Measurements from ENCODE around the gene EPS8L2. TPM values are rescaled to one million over a fixed set of nuclear protein-coding genes. Genes with fewer than 3 reads are reported as not detected.

Gene EPS8L2
- total RNA-seq, 1 experiment from 2014 or later = 12.7 TPM

DNA sequence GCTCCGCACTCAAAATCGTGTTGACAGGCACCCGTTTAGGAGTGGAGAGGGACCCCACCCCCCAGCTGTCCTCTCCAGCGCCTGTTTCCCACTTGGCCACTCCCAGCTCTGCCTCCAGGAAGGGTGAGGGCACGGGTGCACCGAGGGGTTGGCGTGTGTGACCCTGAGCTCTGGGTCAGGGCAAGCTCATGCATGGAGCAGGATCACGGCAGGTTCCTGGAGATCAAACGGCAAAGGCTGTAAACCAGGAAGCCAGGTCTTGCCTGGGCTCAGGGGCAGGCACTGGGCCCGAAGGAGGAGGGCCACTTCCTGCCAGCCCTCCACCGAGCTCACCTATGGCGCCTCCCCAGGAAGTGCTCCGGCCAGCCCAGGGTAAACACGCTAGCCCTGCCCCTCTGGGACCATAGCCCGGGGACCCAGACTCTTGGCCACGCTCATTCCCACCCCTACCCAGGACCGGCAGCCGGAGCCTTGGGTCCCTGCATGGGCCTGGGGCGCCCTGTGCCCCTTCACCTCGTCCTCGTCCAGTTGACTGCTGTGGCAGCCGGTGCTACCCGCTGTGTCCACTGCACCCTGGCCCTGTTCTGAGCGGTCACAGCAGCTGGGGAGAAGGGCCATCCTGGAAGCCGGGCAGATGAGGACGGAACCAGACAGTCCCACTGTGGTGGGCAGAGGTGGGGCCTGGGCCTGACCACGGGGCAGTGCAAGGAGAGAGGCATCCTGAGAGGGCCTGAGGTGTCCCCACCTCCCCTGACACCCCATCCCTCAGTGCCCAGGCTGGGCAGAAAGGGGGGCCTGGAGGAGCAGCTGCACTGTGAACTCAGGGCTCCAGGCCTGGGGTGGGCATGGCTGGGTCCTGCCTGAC is 1.0 kb upstream of the EPS8L2 start:
- H3K4me1 ChIP-seq = peaks cover 30% of the 10 kb centered on the region
- no peak for DNase-seq
- H3K4me3 ChIP-seq = no peak overlapping the region
- no peaks in the 10 kb centered on the region for H3K27me3 ChIP-seq
- no peaks in the 10 kb centered on the region for H3K36me3 ChIP-seq
- no peaks in the 10 kb centered on the region for H3K9me3 ChIP-seq (replicated peaks)
- H3K27ac ChIP-seq = no peak overlapping the region

GRCh38 chr11:706439-706956 is 467 bp downstream of the EPS8L2 start:
- no peak for DNase-seq
- no peaks in the 10 kb centered on the region for H3K9me3 ChIP-seq (replicated peaks)
- no peak overlapping the region; the same call in 1 of the 2 replicates for H3K27ac ChIP-seq
- H3K4me1 ChIP-seq = peaks cover 34% of the 10 kb centered on the region
- H3K27me3 ChIP-seq = no peaks in the 10 kb centered on the region
- no peak overlapping the region for H3K4me3 ChIP-seq
- no peaks in the 10 kb centered on the region for H3K36me3 ChIP-seq

DNA sequence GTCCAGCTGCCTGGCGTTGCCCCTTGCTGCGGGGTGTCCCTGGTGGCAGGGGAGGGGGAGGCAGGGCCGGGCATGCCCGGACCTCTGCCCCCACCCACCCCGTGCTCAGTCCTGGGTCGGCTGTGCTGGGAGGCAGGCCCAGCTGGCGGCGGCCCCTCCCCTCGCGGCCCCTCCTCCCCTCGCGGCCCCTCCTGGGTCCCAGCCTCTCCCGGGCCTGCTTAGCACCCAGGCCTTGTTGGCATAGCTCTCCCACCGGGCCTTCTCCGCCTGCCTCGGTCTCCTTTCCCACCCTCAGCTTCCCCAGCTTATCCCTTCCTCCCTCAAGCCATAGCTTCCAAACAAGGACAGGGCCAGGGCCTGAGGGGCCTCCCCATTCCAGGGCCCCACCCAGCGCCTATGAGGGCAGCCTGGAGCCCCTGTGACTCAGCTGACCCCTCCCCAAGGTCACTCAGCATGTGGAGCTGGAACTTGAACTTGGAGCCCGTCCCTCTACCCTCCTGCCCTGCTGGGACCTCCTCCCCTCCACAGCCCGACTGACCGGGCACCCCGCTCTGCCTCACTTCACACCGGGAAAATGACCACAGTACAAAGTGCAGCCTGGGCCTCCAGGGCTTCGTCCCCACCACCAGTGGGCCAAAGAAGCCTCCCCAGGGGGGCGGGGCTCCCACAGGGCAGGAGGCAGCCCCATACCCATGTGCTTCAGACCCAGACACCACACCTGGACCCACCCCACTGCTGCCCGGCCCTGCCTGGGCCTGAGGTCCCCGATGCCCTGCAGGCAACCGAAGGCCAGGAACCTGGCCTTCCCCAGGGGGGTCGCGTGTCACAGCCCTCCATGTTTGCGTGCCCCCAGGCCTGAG is 1.2 kb downstream of the EPS8L2 start:
- Histone ChIP-seq H3K27ac (peak overlapping the region; percentile 60), H3K4me3 (no peak overlapping the region), H3K36me3 (no peaks in the 10 kb centered on the region), H3K4me1 (peaks cover 34% of the 10 kb centered on the region), H3K9me3 (replicated peaks) (no peaks in the 10 kb centered on the region), H3K27me3 (no peaks in the 10 kb centered on the region)
- no peak for DNase-seq

GRCh38 chr11:707817-708420 is 1.9 kb downstream of the EPS8L2 start:
- peak in 1 of 2 experiments; percentile 51 for DNase-seq
- H3K4me3 ChIP-seq = no peak overlapping the region
- H3K27me3 ChIP-seq = no peaks in the 10 kb centered on the region
- peaks cover 33% of the 10 kb centered on the region for H3K4me1 ChIP-seq
- no peaks in the 10 kb centered on the region for H3K36me3 ChIP-seq
- H3K27ac ChIP-seq = peak overlapping the region; percentile 60
- no peaks in the 10 kb centered on the region for H3K9me3 ChIP-seq (replicated peaks)

DNA sequence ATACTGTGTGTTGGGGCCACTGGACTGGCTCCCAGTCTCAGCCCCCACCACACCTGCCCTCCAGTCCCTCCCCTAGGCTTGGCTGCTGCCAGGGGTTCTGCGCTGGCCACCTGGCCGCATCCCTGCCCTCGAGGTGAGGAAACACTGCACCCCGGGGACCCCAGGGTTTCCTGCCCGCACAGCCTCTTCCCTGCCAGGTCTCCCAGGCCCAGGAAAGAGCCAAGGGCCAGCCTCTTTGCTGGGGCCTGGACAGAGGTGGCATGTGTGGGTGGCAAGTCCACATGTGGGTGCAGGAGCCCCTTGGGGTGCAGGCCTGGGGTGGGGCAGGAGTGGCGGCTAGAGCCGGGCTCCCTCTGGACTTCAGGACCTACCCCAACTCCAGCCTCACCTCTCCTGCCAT is 2.5 kb downstream of the EPS8L2 start:
- Histone ChIP-seq H3K4me3 (no peak overlapping the region), H3K36me3 (no peaks in the 10 kb centered on the region), H3K27ac (no peak overlapping the region; the same call in 1 of the 2 replicates), H3K27me3 (no peaks in the 10 kb centered on the region), H3K9me3 (replicated peaks) (no peaks in the 10 kb centered on the region), H3K4me1 (peaks cover 30% of the 10 kb centered on the region)
- no peak for DNase-seq

GRCh38 chr11:709109-709997 is 3.3 kb downstream of the EPS8L2 start:
- no peak overlapping the region for H3K4me3 ChIP-seq
- H3K27me3 ChIP-seq = no peaks in the 10 kb centered on the region
- H3K4me1 ChIP-seq = peaks cover 27% of the 10 kb centered on the region
- no peak for DNase-seq
- H3K36me3 ChIP-seq = no peaks in the 10 kb centered on the region
- no peaks in the 10 kb centered on the region for H3K9me3 ChIP-seq (replicated peaks)
- no peak overlapping the region for H3K27ac ChIP-seq

DNA sequence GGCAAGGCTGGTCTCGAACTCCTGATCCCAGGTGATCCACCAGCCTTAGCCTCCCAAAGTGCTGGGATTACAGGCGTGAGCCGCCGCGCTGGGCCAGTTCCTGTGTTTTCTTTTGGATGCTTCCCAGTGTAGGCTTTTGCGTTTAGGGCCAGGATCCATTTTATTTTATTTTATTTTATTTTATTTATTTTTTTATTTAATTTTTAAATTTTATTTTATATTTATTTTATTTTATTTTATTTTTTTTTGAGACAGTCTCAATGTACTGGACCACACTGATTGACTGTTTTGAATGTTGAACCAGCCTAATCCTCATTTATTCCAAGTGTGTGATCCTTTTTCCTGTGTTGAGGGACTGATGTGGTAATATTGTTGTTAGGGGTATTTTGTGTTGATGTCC is 8.4 kb downstream of the EPS8L2 start:
- Histone ChIP-seq H3K27me3 (no peaks in the 10 kb centered on the region), H3K4me3 (no peak overlapping the region), H3K27ac (no peak overlapping the region), H3K36me3 (no peaks in the 10 kb centered on the region), H3K9me3 (replicated peaks) (no peaks in the 10 kb centered on the region), H3K4me1 (peaks cover 12% of the 10 kb centered on the region; the same call in 1 of the 2 replicates)
- DNase-seq = no peak

- Histone ChIP-seq H3K27me3 (no peaks in the 10 kb centered on the region; the same call in 1 of the 2 replicates), H3K27ac (no peak overlapping the region), H3K4me1 (peaks cover 19% of the 10 kb centered on the region), H3K4me3 (no peak overlapping the region), H3K36me3 (no peaks in the 10 kb centered on the region), H3K9me3 (replicated peaks) (no peaks in the 10 kb centered on the region)
- DNase-seq = peak; percentile 82 to 84
Measured at GRCh38 chr11:719214-720016, 13.4 kb downstream of the EPS8L2 start.

GRCh38 chr11:720017-720641 is 14.1 kb downstream of the EPS8L2 start:
- Histone ChIP-seq H3K27me3 (no peaks in the 10 kb centered on the region; the same call in 1 of the 2 replicates), H3K27ac (no peak overlapping the region), H3K36me3 (no peaks in the 10 kb centered on the region), H3K4me3 (no peak overlapping the region), H3K9me3 (replicated peaks) (no peaks in the 10 kb centered on the region), H3K4me1 (peaks cover 22% of the 10 kb centered on the region)
- DNase-seq = peak in 1 of 2 experiments; percentile 59

DNA sequence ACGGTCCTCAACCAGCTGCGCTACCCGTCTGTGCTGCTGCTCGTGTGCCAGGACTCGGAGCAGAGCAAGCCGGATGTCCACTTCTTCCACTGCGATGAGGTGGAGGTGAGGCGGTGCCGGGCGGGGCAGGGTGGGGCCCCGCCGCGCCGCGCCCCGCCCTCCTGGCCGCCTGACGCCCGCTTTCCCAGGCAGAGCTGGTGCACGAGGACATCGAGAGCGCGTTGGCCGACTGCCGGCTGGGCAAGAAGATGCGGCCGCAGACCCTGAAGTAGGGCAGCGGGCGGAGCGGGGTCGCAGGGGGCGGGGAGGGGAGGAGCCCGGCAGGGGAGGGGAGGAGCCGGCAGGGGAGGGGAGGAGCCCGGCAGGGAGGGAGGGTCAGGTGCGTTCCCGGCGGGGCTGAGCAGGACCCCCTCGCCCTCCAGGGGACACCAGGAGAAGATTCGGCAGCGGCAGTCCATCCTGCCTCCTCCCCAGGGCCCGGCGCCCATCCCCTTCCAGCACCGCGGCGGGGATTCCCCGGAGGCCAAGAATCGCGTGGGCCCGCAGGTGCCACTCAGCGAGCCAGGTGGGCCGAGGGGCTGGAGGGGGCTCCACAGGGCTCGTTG is 14.7 kb downstream of the EPS8L2 start:
- DNase-seq = no peak
- Histone ChIP-seq H3K27me3 (no peaks in the 10 kb centered on the region; the same call in 1 of the 2 replicates), H3K9me3 (replicated peaks) (no peaks in the 10 kb centered on the region), H3K36me3 (no peaks in the 10 kb centered on the region), H3K4me3 (no peak overlapping the region), H3K27ac (no peak overlapping the region), H3K4me1 (peaks cover 28% of the 10 kb centered on the region)

- Histone ChIP-seq H3K4me3 (no peak overlapping the region), H3K27me3 (no peaks in the 10 kb centered on the region; the same call in 1 of the 2 replicates), H3K36me3 (no peaks in the 10 kb centered on the region), H3K27ac (no peak overlapping the region), H3K4me1 (peaks cover 28% of the 10 kb centered on the region), H3K9me3 (replicated peaks) (no peaks in the 10 kb centered on the region)
- no peak for DNase-seq
Measured at GRCh38 chr11:721247-721740, 15.3 kb downstream of the EPS8L2 start.

- peaks cover 30% of the 10 kb centered on the region for H3K4me1 ChIP-seq
- H3K27me3 ChIP-seq = no peaks in the 10 kb centered on the region; the same call in 1 of the 2 replicates
- no peaks in the 10 kb centered on the region for H3K36me3 ChIP-seq
- peak; percentile 53 for DNase-seq
- H3K27ac ChIP-seq = no peak overlapping the region
- H3K9me3 ChIP-seq (replicated peaks) = no peaks in the 10 kb centered on the region
- H3K4me3 ChIP-seq = no peak overlapping the region
Measured at GRCh38 chr11:721741-722345, 15.8 kb downstream of the EPS8L2 start.
